ENCODE data around the gene RNF31.
A peak's percentile ranks its signal among the peaks of the same experiment; 100 is the strongest.

The RNF31 gene

GRCh38 chr14:24160850-24161804, 13.8 kb downstream of the RNF31 start, which contains the start of gene IRF9:
IRF9 (plus strand) TSS chr14:24161265; CDS start chr14:24162145, 880 bp downstream.
- peak; percentile 95 for DNase-seq

- DNase-seq: no peak
Observed at GRCh38 chr14:24162093-24162492, 14.8 kb downstream of the RNF31 start.

DNA sequence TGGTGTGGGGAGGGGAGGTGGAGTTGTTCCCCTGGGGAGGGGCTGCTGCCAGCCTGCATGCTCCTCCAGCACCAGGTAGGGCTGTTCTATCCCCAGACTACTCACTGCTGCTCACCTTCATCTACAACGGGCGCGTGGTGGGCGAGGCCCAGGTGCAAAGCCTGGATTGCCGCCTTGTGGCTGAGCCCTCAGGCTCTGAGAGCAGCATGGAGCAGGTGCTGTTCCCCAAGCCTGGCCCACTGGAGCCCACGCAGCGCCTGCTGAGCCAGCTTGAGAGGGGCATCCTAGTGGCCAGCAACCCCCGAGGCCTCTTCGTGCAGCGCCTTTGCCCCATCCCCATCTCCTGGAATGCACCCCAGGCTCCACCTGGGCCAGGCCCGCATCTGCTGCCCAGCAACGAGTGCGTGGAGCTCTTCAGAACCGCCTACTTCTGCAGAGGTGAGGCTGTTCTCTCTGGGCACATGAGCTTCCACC, 17.3 kb downstream of the RNF31 start:
- DNase-seq: no peak

DNA sequence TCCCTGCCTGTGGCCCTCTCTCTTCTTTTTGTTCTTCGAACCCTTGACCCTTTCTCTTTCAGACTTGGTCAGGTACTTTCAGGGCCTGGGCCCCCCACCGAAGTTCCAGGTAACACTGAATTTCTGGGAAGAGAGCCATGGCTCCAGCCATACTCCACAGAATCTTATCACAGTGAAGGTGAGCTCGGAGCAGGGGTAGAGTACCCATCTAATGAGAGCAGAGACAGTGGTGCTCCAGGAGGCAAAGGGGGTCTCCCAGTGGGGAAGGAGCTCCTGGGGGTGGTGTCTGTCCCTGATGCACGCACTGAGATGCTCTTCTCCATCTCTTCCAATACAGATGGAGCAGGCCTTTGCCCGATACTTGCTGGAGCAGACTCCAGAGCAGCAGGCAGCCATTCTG, 18.5 kb downstream of the RNF31 start:
- no peak for DNase-seq

- no peak for DNase-seq
Observed at GRCh38 chr14:24167469-24168114, 20.3 kb downstream of the RNF31 start.

DNA sequence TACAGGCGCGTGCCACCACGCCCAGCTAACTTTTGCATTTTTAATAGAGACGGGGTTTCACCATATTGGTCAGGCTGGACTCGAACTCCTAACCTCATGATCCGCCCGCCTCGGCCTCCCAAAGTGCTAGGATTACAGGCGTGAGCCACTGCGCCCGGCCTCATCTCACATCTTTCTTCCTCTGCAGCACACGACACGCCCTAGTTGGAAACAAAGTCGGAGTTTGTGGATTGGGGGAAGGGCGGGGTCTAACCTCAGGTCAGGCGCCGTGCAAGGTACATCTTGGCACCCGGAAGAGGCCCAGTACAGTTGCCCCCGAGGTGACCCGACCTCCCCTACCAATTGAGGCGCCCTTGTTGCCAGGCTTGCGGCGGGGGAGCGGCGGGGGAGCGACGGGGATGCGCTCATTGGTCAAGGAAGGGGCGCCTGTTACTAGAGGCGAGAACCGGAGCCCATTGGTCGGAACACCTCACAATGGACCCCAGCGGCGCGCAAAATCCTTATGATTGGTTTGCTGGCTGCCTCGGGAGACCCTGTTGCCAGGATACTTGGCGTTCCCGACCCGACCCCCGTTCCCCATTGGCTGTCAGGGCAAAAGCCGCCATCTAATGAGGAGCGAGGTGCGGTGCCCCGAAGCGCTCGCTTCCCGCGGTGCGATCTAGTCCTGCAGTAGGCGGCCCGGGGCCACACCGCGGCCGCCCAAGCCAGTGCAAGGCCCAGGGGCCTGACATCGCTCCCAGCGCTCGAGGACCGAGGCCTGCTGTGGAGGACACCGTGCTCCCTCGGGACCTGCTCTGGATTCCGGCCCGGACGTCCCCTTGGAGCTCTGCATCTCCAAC, 24.3 kb downstream of the RNF31 start, which contains the start of gene REC8:
Gene REC8 (plus strand): TSS at position 659 of the 839 bp plus-strand sequence. CDS start 473 bp downstream, outside the sequence.
- peak; percentile 99 for DNase-seq

DNA sequence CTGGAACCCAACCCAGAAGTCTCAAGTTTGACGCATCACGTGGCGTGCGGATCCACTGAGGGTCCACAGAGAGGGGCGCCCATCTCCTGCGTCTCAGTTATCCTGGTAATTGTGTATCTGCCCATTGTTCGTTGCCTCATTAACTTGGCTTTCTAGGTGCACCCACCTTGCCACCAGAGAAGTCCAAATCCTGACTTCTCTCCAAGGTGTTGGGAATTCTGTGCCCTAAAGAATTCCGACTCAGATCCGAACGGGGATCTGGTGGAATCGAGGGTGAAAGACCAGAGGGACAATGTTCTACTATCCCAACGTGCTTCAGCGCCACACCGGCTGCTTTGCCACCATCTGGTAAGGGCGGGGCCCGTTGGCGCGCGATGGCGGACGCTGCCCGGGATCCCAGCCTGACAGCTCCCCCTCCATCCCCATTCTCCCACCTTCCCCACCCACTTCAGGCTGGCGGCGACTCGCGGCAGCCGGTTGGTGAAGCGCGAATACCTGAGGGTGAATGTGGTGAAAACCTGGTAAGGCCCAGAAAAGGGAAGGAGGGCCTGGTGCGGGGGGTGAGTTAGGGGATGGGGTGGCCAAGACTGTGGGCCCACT, 25.1 kb downstream of the RNF31 start:
- peak; percentile 3 for DNase-seq

DNA sequence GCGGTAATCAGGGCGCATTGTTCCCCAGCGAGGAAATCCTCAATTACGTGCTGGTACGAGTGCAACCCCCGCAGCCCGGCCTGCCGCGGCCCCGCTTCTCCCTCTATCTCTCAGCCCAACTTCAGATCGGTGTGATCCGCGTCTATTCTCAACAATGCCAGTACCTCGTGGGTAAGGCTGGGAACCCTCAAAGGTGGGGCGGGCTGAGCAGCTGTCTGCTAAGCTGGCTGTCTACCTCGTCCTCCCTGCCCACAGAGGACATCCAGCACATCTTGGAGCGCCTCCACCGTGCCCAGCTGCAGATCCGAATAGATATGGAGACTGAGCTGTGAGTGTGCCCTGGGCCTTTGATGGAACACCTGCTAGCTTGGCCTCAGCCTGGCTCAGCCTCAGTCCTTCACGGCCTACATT, 25.6 kb downstream of the RNF31 start:
- no peak for DNase-seq

GRCh38 chr14:24176599-24176998, 29.3 kb downstream of the RNF31 start:
- DNase-seq: no peak

- no peak for DNase-seq
Observed at GRCh38 chr14:24177041-24177825, 29.9 kb downstream of the RNF31 start.

DNA sequence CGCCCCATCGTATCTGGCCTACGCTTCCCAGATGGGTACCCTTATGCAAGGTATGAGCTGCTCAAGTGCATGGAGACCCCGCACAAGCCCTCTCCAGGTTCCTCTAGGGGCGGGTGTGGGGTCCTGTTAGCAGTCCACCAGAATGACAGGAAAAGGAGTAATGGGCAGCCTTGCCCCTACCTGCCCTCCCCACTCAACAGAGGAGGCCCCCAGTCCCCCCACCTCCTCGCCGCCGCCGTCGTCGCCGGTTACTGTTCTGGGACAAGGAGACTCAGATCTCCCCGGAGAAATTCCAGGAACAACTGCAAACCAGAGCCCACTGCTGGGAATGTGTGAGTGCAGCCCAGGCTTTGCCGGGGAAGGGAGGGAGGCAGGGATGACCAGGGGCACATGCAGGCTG, 30.6 kb downstream of the RNF31 start:
- DNase-seq: no peak

GRCh38 chr14:24178399-24179178, 31.3 kb downstream of the RNF31 start:
- DNase-seq: no peak

GRCh38 chr14:24179294-24179960, 32.1 kb downstream of the RNF31 start:
- DNase-seq: no peak

DNA sequence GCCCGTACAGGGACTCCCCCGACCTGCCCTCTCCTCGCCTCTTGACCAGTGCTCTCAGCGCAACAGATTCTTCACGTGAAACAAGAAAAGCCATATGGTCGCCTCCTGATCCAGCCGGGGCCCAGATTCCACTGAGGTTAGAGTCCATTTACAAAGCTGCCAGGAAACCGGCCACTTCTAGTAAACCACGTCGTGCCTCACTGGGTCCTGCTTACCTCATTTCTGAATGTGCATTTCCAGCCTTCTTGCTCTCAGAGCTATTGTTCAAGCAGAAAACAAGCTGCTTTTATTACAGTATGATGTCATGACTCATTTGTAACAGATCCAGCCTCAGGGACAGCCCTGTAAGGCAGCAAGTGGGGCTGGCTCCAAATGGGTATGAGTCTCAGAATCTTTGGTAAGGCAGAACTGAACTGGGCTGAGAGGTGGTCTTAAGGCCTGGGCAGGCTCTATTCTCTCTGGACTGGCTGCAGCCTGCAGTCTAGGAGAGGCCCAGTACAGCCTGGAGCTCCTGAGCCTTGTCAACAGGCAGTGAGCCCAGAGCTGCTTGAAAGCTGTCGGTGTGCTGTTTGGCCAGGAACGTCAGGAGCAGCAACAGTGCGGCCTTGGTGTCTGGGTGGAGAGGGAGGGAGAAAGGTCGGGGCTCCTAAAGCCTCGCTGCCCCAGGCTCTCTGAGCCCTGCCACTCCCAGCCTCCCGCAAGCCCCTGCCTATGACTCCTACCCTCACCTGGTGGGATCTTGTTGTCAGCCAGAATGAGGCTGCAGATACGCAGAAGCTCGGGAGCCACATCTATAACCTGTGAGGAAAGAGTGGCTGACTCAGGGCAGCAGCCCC, 32.9 kb downstream of the RNF31 start:
- DNase-seq: no peak

- no peak for DNase-seq
Observed at GRCh38 chr14:24181371-24182077, 34.2 kb downstream of the RNF31 start.

- DNase-seq: no peak
Observed at GRCh38 chr14:24182110-24182882, 35.0 kb downstream of the RNF31 start.

DNA sequence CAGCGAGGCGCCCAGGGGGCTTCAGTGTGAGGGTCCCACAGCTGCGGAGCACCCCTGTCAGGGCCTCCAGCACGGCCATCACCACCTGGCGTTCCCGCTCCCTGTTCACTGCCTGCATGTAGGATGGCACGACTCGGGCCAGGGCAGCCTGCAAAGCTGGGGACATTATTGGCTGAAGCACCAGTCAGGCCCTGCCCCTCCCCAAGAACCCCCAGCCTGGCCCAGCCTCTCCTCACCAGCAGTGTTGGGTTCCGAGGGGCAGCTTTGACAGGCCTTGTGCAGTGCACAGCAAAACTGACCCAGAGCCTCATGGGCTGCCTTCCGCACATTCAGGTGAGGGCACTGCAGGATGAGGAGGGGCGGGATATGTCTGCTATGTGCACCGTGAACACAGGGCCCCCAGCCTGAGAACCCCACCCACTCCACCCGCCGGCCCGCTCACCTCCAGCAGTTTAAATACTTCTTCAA, 35.8 kb downstream of the RNF31 start:
- no peak for DNase-seq

All from NCI-H1105 (cell line).